Left forelimb (tissue), 1 donor: ENCODE results near the gene VTI1A.
"Not testable (repeated sequence)": the region's sequence is repeated elsewhere in the genome, so short reads cannot be mapped to it uniquely, and the experiment has no call there.

ENCODE experiments used
- DNase-seq: peaks from one replicate; pipeline ENCODE4 v3.0.0-alpha.2; 2018; ENCODE audit warnings: low spot score

Gene VTI1A

DNA sequence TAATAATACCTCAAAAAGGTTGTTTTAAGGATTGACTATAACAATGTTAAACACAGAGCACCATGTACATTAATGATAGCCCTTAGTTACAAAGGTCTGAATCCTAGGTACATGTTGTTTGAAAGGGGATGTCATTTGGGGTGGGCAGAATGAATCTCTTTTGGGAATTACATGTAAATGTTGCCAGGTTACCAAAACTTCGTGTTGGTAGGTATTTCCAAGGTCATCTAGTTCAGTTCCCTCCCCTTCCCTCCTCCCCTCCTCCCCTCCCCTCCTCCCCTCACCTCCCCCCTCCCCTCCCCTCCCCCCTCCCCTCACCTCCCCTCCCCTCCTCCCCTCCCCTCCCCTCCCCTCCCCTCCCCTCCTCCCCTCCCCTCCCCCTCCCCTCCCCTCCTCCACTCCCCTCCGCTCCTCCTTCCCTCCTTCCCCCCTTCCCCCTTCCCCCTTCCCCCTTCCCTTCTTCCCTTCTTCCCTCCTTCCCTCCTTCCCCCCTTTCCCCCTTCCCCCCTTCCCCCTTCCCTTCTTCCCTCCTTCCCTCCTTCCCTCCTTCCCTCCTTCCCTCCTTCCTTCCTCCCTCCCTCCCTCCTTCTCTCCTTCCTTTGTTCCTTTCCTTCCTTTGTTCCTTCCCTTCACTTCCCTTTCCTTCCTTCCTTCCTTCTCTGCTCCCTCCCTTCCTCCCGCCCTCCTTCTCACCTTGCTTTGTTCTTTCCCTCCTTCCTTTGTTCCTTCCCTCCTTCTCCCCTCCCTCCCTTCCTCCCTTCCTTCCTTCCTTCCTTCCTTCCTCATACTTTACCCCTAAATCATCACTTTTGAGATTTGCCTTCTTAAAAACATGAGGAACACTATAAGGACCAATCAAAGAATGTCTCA, 8.1 kb downstream of the VTI1A start:
- no peak for DNase-seq

- no peak for DNase-seq
Observed at GRCh38 chr10:112456533-112456932, 9.5 kb downstream of the VTI1A start.

GRCh38 chr10:112460366-112460765, 13.4 kb downstream of the VTI1A start:
- no peak for DNase-seq

DNA sequence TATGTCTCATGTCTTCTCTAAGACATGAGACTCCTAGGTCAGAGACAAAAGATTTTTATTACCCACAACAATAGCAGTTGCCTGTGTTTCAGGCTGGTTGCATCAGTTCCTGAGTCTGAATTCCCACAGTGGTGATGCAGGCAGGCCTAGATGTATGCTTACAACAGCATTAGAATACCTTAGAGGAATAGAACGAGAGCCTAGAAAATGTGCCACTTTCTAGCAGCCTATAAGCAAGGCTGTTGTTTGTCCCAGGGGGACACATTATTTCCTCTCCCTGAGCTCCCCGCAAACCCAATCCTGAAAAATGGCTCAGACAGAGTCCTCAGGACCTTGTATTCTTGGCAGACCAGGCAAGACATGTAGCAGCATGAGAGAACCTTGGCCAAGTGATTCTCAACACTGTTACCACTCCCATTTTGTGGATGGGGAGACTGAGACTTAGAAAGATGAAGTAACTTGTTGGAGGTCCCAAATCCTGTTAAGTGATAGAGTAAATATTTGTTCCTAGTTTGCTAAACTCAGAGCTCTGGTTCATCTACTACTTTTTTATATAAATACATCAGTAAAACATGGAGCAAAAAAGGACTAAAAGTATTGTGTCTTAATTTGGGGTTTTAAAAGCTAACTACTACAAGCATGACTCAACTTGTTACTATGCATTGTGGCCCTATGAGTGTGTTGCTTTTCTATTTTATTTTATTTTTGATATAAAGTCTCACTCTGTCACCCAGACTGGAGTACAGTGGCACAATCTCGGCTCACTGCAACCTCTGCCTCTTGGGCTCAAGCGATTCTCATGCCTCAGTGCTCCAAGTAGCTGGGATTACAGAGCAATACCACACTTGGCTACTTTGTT, 14.2 kb downstream of the VTI1A start:
- no peak for DNase-seq

DNA sequence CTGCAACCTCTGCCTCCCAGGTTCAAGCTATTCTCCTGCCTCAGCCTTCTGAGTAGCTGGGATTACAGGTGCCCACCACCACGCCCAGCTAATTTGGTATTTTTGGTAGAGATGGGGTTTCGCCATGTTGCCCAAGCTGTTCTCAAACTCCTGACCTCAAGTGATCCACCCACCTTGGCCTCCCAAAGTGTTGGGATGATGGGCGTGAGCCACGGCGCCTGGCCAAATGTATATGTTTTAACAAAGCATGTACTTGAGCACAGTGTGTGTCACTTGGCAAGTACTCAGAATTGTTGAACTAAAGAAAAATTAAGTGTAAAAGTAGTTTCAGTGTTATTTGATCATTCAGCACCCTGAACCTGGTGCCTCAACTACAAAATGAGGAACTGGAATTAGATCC, 17.1 kb downstream of the VTI1A start:
- not testable (repeated sequence) for DNase-seq

- no peak for DNase-seq
Observed at GRCh38 chr10:112465299-112465883, 18.4 kb downstream of the VTI1A start.

GRCh38 chr10:112466802-112467201, 19.8 kb downstream of the VTI1A start:
- no peak for DNase-seq

DNA sequence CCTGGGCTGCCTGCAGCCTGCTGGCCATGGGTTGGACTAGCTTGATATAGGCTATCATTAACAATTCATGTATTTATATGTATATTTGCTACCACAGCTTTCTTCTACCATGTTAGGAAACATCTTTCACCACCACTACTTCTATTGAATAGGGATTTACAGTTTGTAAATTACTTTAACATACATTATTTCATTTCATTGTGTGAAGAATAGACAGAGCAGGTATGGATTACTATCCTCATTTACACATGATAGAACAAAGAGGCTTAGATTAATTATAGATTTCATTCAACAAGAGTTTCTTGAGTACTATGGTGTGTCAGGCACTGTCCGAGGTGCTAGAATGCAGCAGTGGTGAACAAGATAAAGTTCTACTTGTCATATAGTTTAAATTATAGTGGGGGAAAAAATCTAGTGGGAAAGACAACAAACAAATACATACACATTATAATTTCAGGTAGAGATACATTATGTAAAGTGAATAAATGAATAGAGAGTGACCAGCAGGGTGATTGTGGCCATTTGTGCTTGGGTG, 20.6 kb downstream of the VTI1A start:
- no peak for DNase-seq

GRCh38 chr10:112471878-112472487, 25.0 kb downstream of the VTI1A start:
- no peak for DNase-seq

DNA sequence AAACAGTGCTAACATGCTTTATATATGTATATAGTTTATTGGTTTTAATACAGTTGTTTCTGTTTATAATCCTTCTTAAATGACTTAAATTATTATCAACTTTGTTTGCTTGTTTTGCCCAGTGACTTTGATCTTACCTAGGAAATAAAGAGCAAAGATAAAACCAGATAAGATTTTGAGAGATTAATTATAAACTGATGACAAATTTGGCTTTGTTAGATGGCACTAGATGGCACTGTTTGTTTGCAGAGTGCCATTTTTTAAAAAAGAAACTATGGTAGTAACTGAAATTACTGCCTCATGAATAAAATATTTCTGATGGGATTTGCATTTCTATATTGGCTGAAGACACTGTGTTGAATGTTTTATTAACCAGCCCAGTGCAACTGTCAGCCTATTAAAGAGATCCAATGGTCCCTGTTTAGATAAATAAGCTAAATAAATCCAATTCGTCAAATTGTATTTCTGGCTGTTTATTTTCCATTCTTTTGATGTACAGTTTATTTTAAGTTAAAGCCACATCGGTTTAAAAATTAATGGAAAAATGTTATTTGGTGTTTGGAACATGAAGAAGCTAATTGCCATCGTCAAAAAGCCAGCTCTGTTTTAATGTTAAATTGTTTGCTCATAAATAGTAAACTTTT, 28.7 kb downstream of the VTI1A start:
- no peak for DNase-seq

GRCh38 chr10:112481602-112482001, 34.6 kb downstream of the VTI1A start:
- no peak for DNase-seq

- DNase-seq: no peak
Observed at GRCh38 chr10:112484399-112484798, 37.4 kb downstream of the VTI1A start.

DNA sequence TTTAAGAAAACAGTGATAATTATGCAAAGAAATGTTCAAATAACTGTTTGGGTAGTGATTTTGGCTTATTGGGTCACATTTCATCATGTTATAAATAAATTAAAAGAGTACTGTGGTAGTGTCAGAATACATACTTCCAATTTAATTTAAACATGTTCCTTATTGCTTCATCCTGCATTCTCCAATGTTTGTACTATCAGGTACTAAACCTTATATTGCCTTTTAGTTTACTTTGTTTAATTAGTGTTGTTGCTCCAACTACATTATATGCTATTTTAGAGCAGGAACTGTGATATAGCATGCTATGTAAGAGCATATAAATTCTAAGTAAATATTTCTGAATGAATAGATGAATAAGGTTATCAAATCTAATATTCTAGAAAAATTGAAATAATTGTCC, 40.9 kb downstream of the VTI1A start:
- DNase-seq: no peak

DNA sequence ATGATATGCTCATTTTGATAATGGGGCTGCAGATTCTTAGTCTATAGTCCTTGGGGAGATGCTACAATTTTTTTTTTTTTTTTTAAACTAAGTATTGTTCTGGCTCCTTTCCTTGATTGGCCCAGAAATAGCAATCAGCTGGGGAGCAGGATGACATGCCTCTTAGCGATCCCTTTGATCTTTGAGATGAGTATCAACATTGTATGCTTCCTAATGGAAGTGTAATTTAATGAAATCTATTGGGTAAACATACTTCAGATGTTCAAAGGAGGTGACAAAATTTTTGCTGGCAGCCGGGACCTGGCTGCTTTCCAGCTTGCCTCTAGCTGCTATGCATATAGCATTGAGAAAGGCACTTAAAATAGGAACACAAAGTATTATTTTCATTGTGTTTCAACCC, 43.5 kb downstream of the VTI1A start:
- DNase-seq: no peak

DNA sequence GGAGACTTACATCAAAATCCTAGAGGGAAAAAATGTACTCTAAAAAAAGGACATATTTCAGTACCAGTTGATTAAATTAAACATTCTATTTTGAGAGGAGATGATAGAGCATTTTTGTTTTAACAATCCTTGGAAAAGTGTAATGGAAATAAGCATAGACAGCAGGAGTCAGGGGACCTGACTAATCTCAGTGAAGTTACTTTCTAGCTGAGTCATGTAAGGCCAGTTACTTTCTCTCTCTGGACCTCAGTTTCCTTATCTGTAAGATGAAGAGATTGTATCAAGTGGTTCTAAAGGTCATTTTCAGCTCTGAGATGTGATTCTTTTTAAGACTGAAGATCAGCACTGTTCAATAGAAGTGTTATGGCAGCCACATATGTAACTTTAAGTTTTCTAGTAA, 44.1 kb downstream of the VTI1A start:
- no peak for DNase-seq

DNA sequence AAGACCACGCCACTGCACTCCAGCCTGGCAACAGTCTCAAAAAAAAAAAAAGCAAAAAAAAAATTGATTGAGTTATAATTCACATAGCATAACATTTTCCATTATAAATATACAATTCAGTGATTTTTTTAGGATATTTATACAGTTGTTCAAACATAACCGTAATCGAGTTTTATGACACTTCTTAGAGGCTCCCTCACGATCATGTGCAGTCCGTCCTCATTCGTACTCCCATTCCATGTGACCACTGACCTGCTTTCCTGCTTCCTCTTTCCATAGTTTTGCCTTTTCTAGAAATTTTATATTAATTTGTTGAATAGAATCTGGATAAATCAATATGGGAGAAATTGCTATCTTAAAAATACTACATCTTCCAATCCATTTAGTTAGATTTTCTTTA, 45.7 kb downstream of the VTI1A start:
- no peak for DNase-seq

- no peak for DNase-seq
Observed at GRCh38 chr10:112497347-112497950, 50.4 kb downstream of the VTI1A start.

DNA sequence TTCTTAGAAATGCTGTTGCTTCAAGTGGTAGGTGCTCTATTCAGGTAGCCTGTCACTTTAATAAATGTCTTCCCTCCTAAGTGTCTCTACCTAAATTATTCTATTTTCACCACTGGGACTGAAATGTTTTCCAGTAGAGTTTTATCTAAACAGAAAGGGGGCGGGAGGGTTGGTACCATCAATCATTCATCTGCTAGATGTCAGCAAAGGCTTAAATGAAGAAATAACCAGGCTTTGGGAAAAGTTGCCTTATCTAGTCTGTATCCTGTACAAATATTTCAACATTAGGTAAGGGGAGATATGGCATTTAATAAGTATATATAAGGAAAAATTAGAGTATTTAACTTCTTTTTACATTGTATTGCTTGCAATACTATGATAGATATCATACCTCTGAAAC, 51.8 kb downstream of the VTI1A start:
- DNase-seq: no peak

GRCh38 chr10:112499985-112500384, 53.0 kb downstream of the VTI1A start:
- DNase-seq: not testable (repeated sequence)

- no peak for DNase-seq
Observed at GRCh38 chr10:112502536-112502935, 55.5 kb downstream of the VTI1A start.

DNA sequence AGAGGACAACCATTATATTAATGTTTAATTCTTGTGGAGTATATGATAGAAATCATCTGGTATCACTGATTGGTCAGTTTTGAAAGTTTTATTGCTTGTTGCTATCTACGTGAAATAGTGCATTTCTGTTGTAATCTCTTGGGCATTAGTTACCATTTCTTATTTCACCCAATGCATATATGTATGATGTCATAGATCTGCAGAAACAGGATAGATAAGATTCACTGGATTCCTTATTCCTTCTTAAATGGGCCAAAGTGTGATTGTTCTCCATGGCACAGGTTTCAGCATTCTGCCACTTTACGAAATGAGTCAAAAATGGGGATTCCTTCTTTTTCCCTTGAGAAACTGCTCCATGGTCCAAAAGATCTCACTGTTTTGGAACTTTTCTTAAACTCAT, 56.6 kb downstream of the VTI1A start:
- DNase-seq: no peak
